MCF 10A (cell line): ENCODE measurements around the gene TAAR2. TPM values are rescaled to one million over a fixed set of nuclear protein-coding genes. Genes with fewer than 3 reads are reported as not detected.

Experiments used
- BruUV-seq: library from RNA; stranded (reverse); fragments of 400-500 nt; replicated peaks from 2 replicates; lab custom pipeline; 2021; lab: Mats Ljungman, UMichigan
- CTCF ChIA-PET: fragments of 300-600 bp; sonication (Branson Sonifier 250); formaldehyde crosslinking; extraction: SDS; loops from one replicate; lab custom pipeline; 2021; ENCODE audit warnings: antibody characterized with exemption, inconsistent platforms; lab: Yijun Ruan, JAX
- POLR2A ChIA-PET: fragments of 300-600, 350-650 bp; sonication (Branson Sonifier 250); formaldehyde crosslinking; extraction: SDS; loops from one replicate; lab custom pipeline; 2020; ENCODE audit warnings: antibody characterized with exemption, inconsistent platforms; lab: Yijun Ruan, JAX
- DNase-seq: peaks from one replicate; pipeline ENCODE4 v3.0.0-alpha.2; 2018; ENCODE audit not compliant: unreplicated experiment
- H3K27ac Mint-ChIP-seq: one replicate; pipeline ENCODE4 v1.8.0; 2022; ENCODE audit warnings: mild to moderate bottlenecking, low read depth, mixed read lengths; ENCODE audit not compliant: unreplicated experiment
- H3K27me3 Mint-ChIP-seq: one replicate; pipeline ENCODE4 v1.8.0; 2022; ENCODE audit warnings: mixed read lengths; ENCODE audit not compliant: insufficient read depth, unreplicated experiment
- H3K36me3 Mint-ChIP-seq: one replicate; pipeline ENCODE4 v1.8.0; 2022; ENCODE audit warnings: mild to moderate bottlenecking, moderate library complexity, mixed read lengths; ENCODE audit not compliant: insufficient read depth, unreplicated experiment
- H3K4me1 Mint-ChIP-seq: one replicate; pipeline ENCODE4 v1.8.0; 2022; ENCODE audit warnings: mixed read lengths; ENCODE audit not compliant: insufficient read depth, unreplicated experiment
- H3K4me3 Mint-ChIP-seq: one replicate; pipeline ENCODE4 v1.8.0; 2022; ENCODE audit warnings: mild to moderate bottlenecking, moderate library complexity, mixed read lengths; ENCODE audit not compliant: unreplicated experiment
- H3K9me3 Mint-ChIP-seq: one replicate; pipeline ENCODE4 v1.8.0; 2022; ENCODE audit warnings: mixed read lengths; ENCODE audit not compliant: unreplicated experiment
- CTCF ChIP-seq: fragments of 200-600 bp; IDR thresholded peaks from one replicate; pipeline ENCODE4 v1.8.0; 2022; ENCODE audit warnings: antibody characterized with exemption, mild to moderate bottlenecking; ENCODE audit not compliant: unreplicated experiment
- intact Hi-C: fragments of 100-400 bp; cut with micrococcal nuclease; formaldehyde crosslinking; loops from 2 replicates; pipeline ENCODE4 v1.14.1; 2022
- total RNA-seq: library from RNA; stranded (reverse); gene quantifications from 2 replicates; pipeline ENCODE4 v1.2.3, GENCODE V29; 2022

Gene TAAR2
- total RNA-seq, 1 experiment from 2014 or later, result not detected

DNA sequence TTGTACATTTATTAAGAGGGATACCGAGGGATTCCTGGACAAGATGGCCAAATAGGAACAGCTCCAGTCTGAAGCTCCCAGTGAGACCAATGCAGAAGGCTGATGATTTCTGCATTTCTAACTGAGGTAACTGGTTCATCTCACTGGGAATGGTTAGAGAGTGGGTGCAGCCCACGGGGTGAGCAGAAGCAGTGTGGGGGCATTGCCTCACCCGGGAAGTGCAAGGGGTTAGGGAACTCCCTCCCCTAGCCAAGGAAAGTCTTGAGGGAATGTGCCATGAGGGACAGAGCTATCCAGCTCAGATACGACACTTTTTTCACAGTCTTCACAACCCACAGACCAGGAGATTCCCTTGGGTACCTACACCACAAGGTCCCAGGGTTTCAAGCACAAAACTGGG lies 10.7 kb upstream of the TAAR2 start:
- Mint-ChIP-seq H3K27me3 (peaks cover 82% of the 10 kb centered on the region), H3K36me3 (peaks cover 6% of the 10 kb centered on the region), H3K27ac (no peak overlapping the region), H3K4me1 (no peaks in the 10 kb centered on the region), H3K4me3 (no peak overlapping the region), H3K9me3 (no peaks in the 10 kb centered on the region)
- no TSS peak for BruUV-seq
- POLR2A ChIA-PET, result no interaction called here
- DNase-seq, result no peak
- intact Hi-C loops, result no loop called here
- TF ChIP-seq CTCF, result no peak
- CTCF ChIA-PET, result interaction anchor here (0.9 to 1.3 kb wide), 3 partner anchors 9 to 41 kb away, joined by 3 read pairs; no protein-coding TSS in a partner anchor

GRCh38 chr6:132633362-132633761 lies 9.3 kb upstream of the TAAR2 start:
- Mint-ChIP-seq H3K27ac (no peak overlapping the region), H3K4me1 (no peaks in the 10 kb centered on the region), H3K27me3 (peaks cover 82% of the 10 kb centered on the region), H3K4me3 (no peak overlapping the region), H3K36me3 (peaks cover 6% of the 10 kb centered on the region), H3K9me3 (peaks cover 3% of the 10 kb centered on the region)
- no peak for DNase-seq
- intact Hi-C loops, result no loop called here
- CTCF ChIA-PET, result interaction anchor here (0.9 to 1.0 kb wide), 2 partner anchors 37 to 103 kb away, joined by 3 to 4 read pairs; no protein-coding TSS in a partner anchor
- no TSS peak for BruUV-seq
- POLR2A ChIA-PET, result interaction anchor here (0.5 to 0.6 kb wide), 2 partner anchors 108 to 295 kb away, joined by 3 read pairs; no protein-coding TSS in a partner anchor
- TF ChIP-seq CTCF, result no peak

GRCh38 chr6:132623106-132623845 lies 799 bp downstream of the TAAR2 start:
- BruUV-seq, result no TSS peak
- H3K9me3 Mint-ChIP-seq, result peaks cover 6% of the 10 kb centered on the region
- H3K4me1 Mint-ChIP-seq, result no peaks in the 10 kb centered on the region
- no peak overlapping the region for H3K4me3 Mint-ChIP-seq
- ChIA-PET CTCF (interaction anchor here (0.7 kb wide), 1 partner anchor 33 kb away, joined by 3 read pairs; no protein-coding TSS in a partner anchor), POLR2A (no interaction called here)
- H3K27ac Mint-ChIP-seq, result no peak overlapping the region
- TF ChIP-seq CTCF, result no peak
- intact Hi-C loops, result no loop called here
- no peaks in the 10 kb centered on the region for H3K36me3 Mint-ChIP-seq
- no peak for DNase-seq
- peaks cover 40% of the 10 kb centered on the region for H3K27me3 Mint-ChIP-seq

GRCh38 chr6:132616677-132617076 lies 7.4 kb downstream of the TAAR2 start:
- H3K27ac Mint-ChIP-seq, result no peak overlapping the region
- CTCF ChIA-PET, result interaction anchor here (0.8 to 1.3 kb wide), 4 partner anchors 18 to 52 kb away, joined by 3 read pairs; no protein-coding TSS in a partner anchor
- BruUV-seq, result no TSS peak
- no peak for DNase-seq
- H3K27me3 Mint-ChIP-seq, result peaks cover 16% of the 10 kb centered on the region
- H3K36me3 Mint-ChIP-seq, result no peaks in the 10 kb centered on the region
- no peak overlapping the region for H3K4me3 Mint-ChIP-seq
- H3K4me1 Mint-ChIP-seq, result peaks cover 5% of the 10 kb centered on the region
- TF ChIP-seq CTCF, result no peak
- H3K9me3 Mint-ChIP-seq, result no peaks in the 10 kb centered on the region
- intact Hi-C loops, result no loop called here
- POLR2A ChIA-PET, result interaction anchor here (0.7 kb wide), 2 partner anchors 99 to 196 kb away, joined by 3 read pairs; no protein-coding TSS in a partner anchor
